T-helper 17 cell (primary cell): Measurements from ENCODE around the gene SRM. TPM values are rescaled to one million over a fixed set of nuclear protein-coding genes. Genes with fewer than 3 reads are reported as not detected.

Source experiments
- total RNA-seq, 4 donors: library from RNA in 2 of 4; stranded (reverse) in 2 of 4; gene quantifications; one replicate each; pipeline ENCODE4 v1.2.3 and lab custom pipeline; 2022 to 2026

Gene SRM
- total RNA-seq, 2 donors from 2014 or later: 37.5 to 39.5 TPM

Other genes with a start within 250 kb of the SRM start
- 100 to 1,000 TPM; 121 to 135 TPM for gene TARDBP, start 47.4 kb downstream of the SRM start, total RNA-seq
- under 1 TPM; 0.18 to 0.30 TPM for gene MASP2, start 12.8 kb downstream of the SRM start, total RNA-seq
- 10 to 100 TPM; 73.8 to 82.7 TPM for gene EXOSC10, start 39.9 kb upstream of the SRM start, total RNA-seq
- gene ANGPTL7, start 129.3 kb upstream of the SRM start, total RNA-seq: not detected
- 10 to 100 TPM; 47.3 to 50.0 TPM for gene MTOR, start 202.5 kb upstream of the SRM start, total RNA-seq
- 10 to 100 TPM; 19.1 to 25.3 TPM for gene UBIAD1, start 213.2 kb upstream of the SRM start, total RNA-seq